Activated T-cell treated with anti-CD3 and anti-CD28 coated beads, Interleukin-2, amount 50 U/mL, for 72 hours (primary cell): ENCODE data around the gene ZFYVE28. TPM values are rescaled to one million over a fixed set of nuclear protein-coding genes. Genes with fewer than 3 reads are reported as not detected.

Experiments used
- ATAC-seq, 2 donors: fragments of 150-1000 bp; cut with Tn5 transposase; replicated peaks in 1 of 2; 2 replicates each; pipeline ENCODE4 v1.10.0; 2021; ENCODE audit warnings: moderate library complexity in 2 of 2, mild to moderate bottlenecking in 1 of 2
- DNase-seq, 2 donors: peaks; one replicate each; pipeline ENCODE4 v3.0.0; 2021 to 2022; ENCODE audit warnings: mixed read lengths in 1 of 2
- H3K27ac Mint-ChIP-seq: one replicate; pipeline ENCODE4 v1.8.0; 2022; ENCODE audit warnings: mild to moderate bottlenecking, moderate library complexity, mixed read lengths
- H3K27me3 Mint-ChIP-seq: one replicate; pipeline ENCODE4 v1.8.0; 2022; ENCODE audit warnings: low read depth, mixed read lengths
- H3K36me3 Mint-ChIP-seq, 2 donors: one replicate each; pipeline ENCODE4 v1.8.0; 2022; ENCODE audit warnings: mixed read lengths in 2 of 2, mild to moderate bottlenecking in 1 of 2; ENCODE audit not compliant: insufficient read depth in 2 of 2
- H3K4me1 Mint-ChIP-seq: one replicate; pipeline ENCODE4 v1.8.0; 2022; ENCODE audit warnings: low read depth, mixed read lengths
- H3K4me3 Mint-ChIP-seq, 2 donors: one replicate each; pipeline ENCODE4 v1.8.0; 2022; ENCODE audit warnings: mild to moderate bottlenecking in 2 of 2, mixed read lengths in 2 of 2, moderate library complexity in 2 of 2
- H3K9me3 Mint-ChIP-seq, 2 donors: one replicate each; pipeline ENCODE4 v1.8.0; 2022; ENCODE audit warnings: mixed read lengths in 2 of 2
- total RNA-seq, 2 donors: library from RNA; stranded (reverse); gene quantifications; one replicate each; pipeline ENCODE4 v1.2.3, GENCODE V29; 2022

Gene ZFYVE28
- total RNA-seq, 2 donors from 2014 or later: 14.4 to 24.4 TPM

- Mint-ChIP-seq H3K4me1 (no peaks in the 10 kb centered on the region), H3K27me3 (no peaks in the 10 kb centered on the region), H3K9me3 (no peaks in the 10 kb centered on the region), H3K36me3 (peaks cover 3 to 5% of the 10 kb centered on the region in 2 donors), H3K4me3 (no peak overlapping the region), H3K27ac (no peak overlapping the region)
- no peak for ATAC-seq
- DNase-seq: no peak
Measured at GRCh38 chr4:2340272-2341061, 78.0 kb downstream of the ZFYVE28 start.

- no peak for ATAC-seq
- no peak for DNase-seq
- H3K36me3 Mint-ChIP-seq: no peaks in the 10 kb centered on the region
- no peaks in the 10 kb centered on the region for H3K9me3 Mint-ChIP-seq
- H3K4me1 Mint-ChIP-seq: no peaks in the 10 kb centered on the region
- H3K4me3 Mint-ChIP-seq: no peak overlapping the region
- no peak overlapping the region for H3K27ac Mint-ChIP-seq
- no peaks in the 10 kb centered on the region for H3K27me3 Mint-ChIP-seq
Measured at GRCh38 chr4:2339458-2340271, 78.8 kb downstream of the ZFYVE28 start.

- Mint-ChIP-seq H3K27ac (no peak overlapping the region), H3K4me3 (no peak overlapping the region), H3K36me3 (no peaks in the 10 kb centered on the region), H3K4me1 (no peaks in the 10 kb centered on the region), H3K9me3 (no peaks in the 10 kb centered on the region), H3K27me3 (no peaks in the 10 kb centered on the region)
- DNase-seq (no peak), ATAC-seq (no peak)
Measured at GRCh38 chr4:2338754-2339457, 79.5 kb downstream of the ZFYVE28 start.

- H3K9me3 Mint-ChIP-seq: no peaks in the 10 kb centered on the region
- H3K36me3 Mint-ChIP-seq: no peaks in the 10 kb centered on the region
- H3K4me3 Mint-ChIP-seq: no peak overlapping the region
- H3K4me1 Mint-ChIP-seq: no peaks in the 10 kb centered on the region
- H3K27me3 Mint-ChIP-seq: no peaks in the 10 kb centered on the region
- no peak overlapping the region for H3K27ac Mint-ChIP-seq
- no peak for ATAC-seq
- DNase-seq: no peak
Measured at GRCh38 chr4:2337896-2338295, 80.5 kb downstream of the ZFYVE28 start.

GRCh38 chr4:2337131-2337723, 81.2 kb downstream of the ZFYVE28 start:
- Mint-ChIP-seq H3K27ac (no peak overlapping the region), H3K9me3 (no peaks in the 10 kb centered on the region), H3K27me3 (no peaks in the 10 kb centered on the region), H3K4me3 (no peak overlapping the region), H3K36me3 (no peaks in the 10 kb centered on the region), H3K4me1 (no peaks in the 10 kb centered on the region)
- ATAC-seq (no peak), DNase-seq (no peak)

GRCh38 chr4:2336659-2337058, 81.8 kb downstream of the ZFYVE28 start:
- H3K27me3 Mint-ChIP-seq: no peaks in the 10 kb centered on the region
- H3K36me3 Mint-ChIP-seq: no peaks in the 10 kb centered on the region
- H3K4me3 Mint-ChIP-seq: no peak overlapping the region
- ATAC-seq (no peak), DNase-seq (no peak)
- H3K9me3 Mint-ChIP-seq: no peaks in the 10 kb centered on the region
- H3K27ac Mint-ChIP-seq: no peak overlapping the region
- no peaks in the 10 kb centered on the region for H3K4me1 Mint-ChIP-seq

GRCh38 chr4:2335729-2336101, 82.7 kb downstream of the ZFYVE28 start:
- Mint-ChIP-seq H3K27me3 (no peaks in the 10 kb centered on the region), H3K27ac (no peak overlapping the region), H3K9me3 (no peaks in the 10 kb centered on the region), H3K4me3 (no peak overlapping the region), H3K36me3 (no peaks in the 10 kb centered on the region), H3K4me1 (no peaks in the 10 kb centered on the region)
- ATAC-seq: no peak
- DNase-seq: no peak

- Mint-ChIP-seq H3K4me3 (no peak overlapping the region), H3K27me3 (no peaks in the 10 kb centered on the region), H3K4me1 (no peaks in the 10 kb centered on the region), H3K9me3 (peaks cover 0 to 2% of the 10 kb centered on the region in 2 donors), H3K36me3 (peaks cover 0 to 2% of the 10 kb centered on the region in 2 donors), H3K27ac (no peak overlapping the region)
- no peak for ATAC-seq
- no peak for DNase-seq
Measured at GRCh38 chr4:2334826-2335728, 83.4 kb downstream of the ZFYVE28 start.

GRCh38 chr4:2333916-2334644, 84.4 kb downstream of the ZFYVE28 start:
- Mint-ChIP-seq H3K4me3 (no peak overlapping the region), H3K4me1 (no peaks in the 10 kb centered on the region), H3K27ac (no peak overlapping the region), H3K9me3 (peaks cover 0 to 2% of the 10 kb centered on the region in 2 donors), H3K27me3 (no peaks in the 10 kb centered on the region), H3K36me3 (peaks cover 2% of the 10 kb centered on the region in 2 donors)
- ATAC-seq: no peak
- no peak for DNase-seq

- Mint-ChIP-seq H3K9me3 (peaks cover 0 to 2% of the 10 kb centered on the region in 2 donors), H3K4me3 (no peak overlapping the region), H3K27ac (no peak overlapping the region), H3K4me1 (no peaks in the 10 kb centered on the region), H3K36me3 (peaks cover 4 to 7% of the 10 kb centered on the region in 2 donors), H3K27me3 (no peaks in the 10 kb centered on the region)
- DNase-seq (no peak), ATAC-seq (no peak)
Measured at GRCh38 chr4:2333356-2333841, 85.0 kb downstream of the ZFYVE28 start.

- no peak overlapping the region for H3K4me3 Mint-ChIP-seq
- H3K27me3 Mint-ChIP-seq: no peaks in the 10 kb centered on the region
- peaks cover 0 to 5% of the 10 kb centered on the region in 2 donors for H3K9me3 Mint-ChIP-seq
- no peak for ATAC-seq
- no peaks in the 10 kb centered on the region for H3K4me1 Mint-ChIP-seq
- H3K36me3 Mint-ChIP-seq: peaks cover 6 to 8% of the 10 kb centered on the region in 2 donors
- H3K27ac Mint-ChIP-seq: no peak overlapping the region
- DNase-seq: no peak
Measured at GRCh38 chr4:2332976-2333319, 85.5 kb downstream of the ZFYVE28 start.
